Heart left ventricle (tissue), 13 donors: ENCODE measurements around the gene C1orf159.

Experiments
- POLR2A ChIP-seq, 2 donors: fragments of 450-650 bp; IDR thresholded peaks; one replicate each; pipeline ENCODE4 v1.6.1; 2017; ENCODE audit warnings: antibody characterized with exemption in 2 of 2, mild to moderate bottlenecking in 2 of 2, moderate library complexity in 2 of 2
- TF ChIP-seq, protein P1 (sequence below), 12 donors: fragments of 200-600 bp; sonication (generic) in 4 of 12; IDR thresholded peaks; one replicate each; pipeline versions ENCODE4 v1.5.0 to v1.8.0; 2018 to 2022; ENCODE audit warnings: antibody characterized with exemption in 12 of 12, mild to moderate bottlenecking in 5 of 12
- donor health status: ischemic (EF 13 %, LVEDD 7.1; RV severe dilation, severe dysfunction).
- donor health status: DM: no; HTN: yes; CAD: no.
- donor health status: DM: no; HTN: no; CAD: no.
- donor health status: ischemic (EF 25% LVEDD 6.9; RV normal size, moderate dysfunction).
- donor health status: ischemic (EF 25% LVEDD 5.7; RV mildly dilated, moderate dysfunction).
- donor health status: ischemic (EF 35%, LVEDD 5.7; RV mildly dilated, moderate dysfunction).
- donor health status: nonischemic (EF 11% LVEDD 7.7; RV severe dilation, severe dysfunction).
- donor health status: DM: yes; HTN: yes; CAD: no.
- donor health status: PGD.
- donor health status: ischemic (EF 29% LVEDD 5.4; RV normal size, mild dysfunction).
- donor health status: nonischemic (EF 23%, LVEDD 6.1; RV moderate dilation, normal function).

DNA sequence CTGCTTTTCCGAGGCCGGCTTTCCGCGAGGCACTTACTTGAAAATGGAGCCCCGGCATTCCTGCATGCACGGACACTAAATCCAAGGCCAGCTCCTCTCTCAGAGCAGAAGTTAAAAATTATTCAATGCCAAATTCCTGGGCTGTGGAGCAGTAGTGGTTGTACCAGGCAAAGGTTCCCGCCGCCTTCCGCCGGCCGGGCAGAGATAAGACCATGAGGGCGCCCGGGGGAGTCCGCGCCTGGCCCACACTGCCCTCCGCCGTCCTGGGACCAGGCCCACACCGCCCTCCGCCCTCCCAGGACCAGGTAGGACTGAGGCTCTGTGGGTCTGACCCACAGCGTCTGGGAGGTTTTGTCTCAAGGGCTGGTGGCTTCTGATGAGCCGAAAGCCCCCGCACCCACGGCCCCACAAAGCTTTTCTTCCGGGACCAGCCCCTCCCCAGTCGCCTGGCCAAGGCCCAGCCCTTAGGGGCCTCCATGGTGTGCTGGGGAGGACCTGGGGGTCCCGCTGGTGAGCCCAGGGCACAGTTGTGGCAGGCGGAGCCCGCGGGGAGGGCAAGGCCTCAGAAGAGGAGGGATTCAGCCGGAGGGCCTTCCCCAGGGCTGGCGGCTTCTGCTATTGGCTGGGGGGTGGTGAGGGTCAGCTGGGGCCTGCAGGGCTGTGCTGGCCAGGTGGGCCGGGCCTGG is 12.7 kb upstream of the C1orf159 start:
- TF ChIP-seq, protein P1, sequence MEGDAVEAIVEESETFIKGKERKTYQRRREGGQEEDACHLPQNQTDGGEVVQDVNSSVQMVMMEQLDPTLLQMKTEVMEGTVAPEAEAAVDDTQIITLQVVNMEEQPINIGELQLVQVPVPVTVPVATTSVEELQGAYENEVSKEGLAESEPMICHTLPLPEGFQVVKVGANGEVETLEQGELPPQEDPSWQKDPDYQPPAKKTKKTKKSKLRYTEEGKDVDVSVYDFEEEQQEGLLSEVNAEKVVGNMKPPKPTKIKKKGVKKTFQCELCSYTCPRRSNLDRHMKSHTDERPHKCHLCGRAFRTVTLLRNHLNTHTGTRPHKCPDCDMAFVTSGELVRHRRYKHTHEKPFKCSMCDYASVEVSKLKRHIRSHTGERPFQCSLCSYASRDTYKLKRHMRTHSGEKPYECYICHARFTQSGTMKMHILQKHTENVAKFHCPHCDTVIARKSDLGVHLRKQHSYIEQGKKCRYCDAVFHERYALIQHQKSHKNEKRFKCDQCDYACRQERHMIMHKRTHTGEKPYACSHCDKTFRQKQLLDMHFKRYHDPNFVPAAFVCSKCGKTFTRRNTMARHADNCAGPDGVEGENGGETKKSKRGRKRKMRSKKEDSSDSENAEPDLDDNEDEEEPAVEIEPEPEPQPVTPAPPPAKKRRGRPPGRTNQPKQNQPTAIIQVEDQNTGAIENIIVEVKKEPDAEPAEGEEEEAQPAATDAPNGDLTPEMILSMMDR (IDR thresholded peaks at IDR 0.05) = no peak
- no peak for TF ChIP-seq POLR2A (IDR thresholded peaks at IDR 0.05)
